B cell (primary cell): ENCODE measurements around the gene ABCD1. TPM values are rescaled to one million over a fixed set of nuclear protein-coding genes. Genes with fewer than 3 reads are reported as not detected.
"Not testable (repeated sequence)": the region's sequence is repeated elsewhere in the genome, so short reads cannot be mapped to it uniquely, and the experiment has no call there.

ENCODE experiments used
- ATAC-seq: fragments of 200-7000 bp; cut with Tn5 transposase; one replicate; pipeline ENCODE4 v1.10.0; 2021; ENCODE audit warnings: low read depth, mild to moderate bottlenecking, moderate number of reproducible peaks, moderate library complexity
- CTCF ChIA-PET: fragments of 350-600 bp; sonication (Branson Sonifier 250); formaldehyde crosslinking; loops from one replicate; lab custom pipeline; 2021; ENCODE audit warnings: antibody characterized with exemption, inconsistent platforms; lab: Charles Lee
- POLR2A ChIA-PET: fragments of 350-600 bp; sonication (Branson Sonifier 250); formaldehyde crosslinking; loops from one replicate; lab custom pipeline; 2021; ENCODE audit warnings: antibody characterized with exemption; lab: Charles Lee
- DNase-seq: peaks from one replicate; pipeline ENCODE4 v3.0.0; 2013
- H2AFZ ChIP-seq: 2 replicates; pipeline ENCODE4 v1.6.1; 2012; ENCODE audit warnings: mild to moderate bottlenecking, low read depth, low read length; ENCODE audit not compliant: insufficient read depth, poor library complexity, severe bottlenecking
- H3K27ac ChIP-seq, 2 donors: 1 replicate in 1 of 2; 2 replicates in 1 of 2; pipeline ENCODE4 v1.5.1; 2012 to 2013; ENCODE audit warnings: low read length in 2 of 2, mild to moderate bottlenecking in 2 of 2, moderate library complexity in 1 of 2
- H3K27me3 ChIP-seq, 4 experiments: fragments of 200-600 bp in 1 of 4; sonication (generic) in 1 of 4; replicated peaks in 1 of 4; 1 replicate in 2 of 4; 2 replicates in 2 of 4; pipeline versions ENCODE4 v1.6.1 to v1.7.0; 2013 to 2016; ENCODE audit warnings: low read length in 3 of 4, mild to moderate bottlenecking in 2 of 4, mixed read lengths in 1 of 4, moderate library complexity in 1 of 4; ENCODE audit not compliant: insufficient read depth in 4 of 4, control insufficient read depth in 3 of 4; ENCODE audit errors: control extremely low read depth in 1 of 4
- H3K36me3 ChIP-seq, 2 experiments: replicated peaks in 1 of 2; 1 replicate in 1 of 2; 2 replicates in 1 of 2; pipeline versions ENCODE4 v1.6.1 to v1.7.1; 2013; ENCODE audit warnings: low read length in 1 of 2; ENCODE audit not compliant: insufficient read depth in 2 of 2, control insufficient read depth in 1 of 2; ENCODE audit errors: control extremely low read depth in 1 of 2, extremely low read depth in 1 of 2
- H3K4me1 ChIP-seq, 2 donors: fragments of 200-600 bp in 1 of 2; sonication (generic) in 1 of 2; 1 replicate in 1 of 2; 2 replicates in 1 of 2; pipeline versions ENCODE4 v1.5.1 to v1.6.1; 2013 to 2017; ENCODE audit warnings: low read length in 2 of 2; ENCODE audit not compliant: control insufficient read depth in 2 of 2, insufficient read depth in 2 of 2
- H3K4me2 ChIP-seq: replicated peaks from 2 replicates; pipeline ENCODE3; 2012; ENCODE audit warnings: mild to moderate bottlenecking, low read depth, low read length; ENCODE audit not compliant: poor library complexity, severe bottlenecking
- H3K4me3 ChIP-seq, 5 experiments: fragments of 200-600 bp in 1 of 5; sonication (generic) in 1 of 5; 1 replicate in 3 of 5; 2 replicates in 2 of 5; pipeline versions ENCODE4 v1.5.1 to v1.7.0; 2011 to 2016; ENCODE audit warnings: low read length in 4 of 5, mild to moderate bottlenecking in 4 of 5, low read depth in 2 of 5, control low read depth in 1 of 5, moderate library complexity in 1 of 5; ENCODE audit not compliant: insufficient read depth in 1 of 5; ENCODE audit errors: control extremely low read depth in 1 of 5, extremely low read depth in 1 of 5
- H3K79me2 ChIP-seq: fragments of 200-600 bp; sonication (generic); one replicate; pipeline ENCODE4 v1.6.0; 2016; ENCODE audit warnings: low read length; ENCODE audit not compliant: control insufficient read depth, insufficient read depth
- H3K9ac ChIP-seq: fragments of 200-600 bp; sonication (generic); 2 replicates; pipeline ENCODE4 v1.6.1; 2017; ENCODE audit warnings: mild to moderate bottlenecking, low read length, moderate library complexity
- H3K9me3 ChIP-seq, 3 donors: one replicate each; pipeline versions ENCODE4 v1.6.1 to v1.7.1; 2013; ENCODE audit warnings: low read length in 2 of 3; ENCODE audit not compliant: control insufficient read depth in 2 of 3, insufficient read depth in 1 of 3; ENCODE audit errors: control extremely low read depth in 1 of 3
- H4K20me1 ChIP-seq: 2 replicates; pipeline ENCODE4 v1.6.0; 2012; ENCODE audit warnings: mild to moderate bottlenecking, low read length; ENCODE audit not compliant: insufficient read depth, control insufficient read depth, poor library complexity, severe bottlenecking
- H3K27ac Mint-ChIP-seq: one replicate; pipeline ENCODE4 v1.8.0; 2021; ENCODE audit warnings: mixed read lengths
- H3K27me3 Mint-ChIP-seq: one replicate; pipeline ENCODE4 v1.8.0; 2021; ENCODE audit warnings: mixed read lengths
- H3K4me1 Mint-ChIP-seq: one replicate; pipeline ENCODE4 v1.8.0; 2021; ENCODE audit warnings: mixed read lengths
- H3K4me3 Mint-ChIP-seq: one replicate; pipeline ENCODE4 v1.8.0; 2021; ENCODE audit warnings: mixed read lengths
- H3K9me3 Mint-ChIP-seq: one replicate; pipeline ENCODE4 v1.8.0; 2022; ENCODE audit warnings: mixed read lengths; ENCODE audit not compliant: insufficient read depth
- EZH2 ChIP-seq: IDR thresholded peaks from 2 replicates; pipeline ENCODE4 v1.6.1; 2012; ENCODE audit warnings: borderline replicate concordance, low read depth, mild to moderate bottlenecking, moderate library complexity, low read length; ENCODE audit not compliant: insufficient read depth, poor library complexity, severe bottlenecking
- WGBS: methylation state at CpG from one replicate; pipeline ENCODE4 v1.1.5; 2013; ENCODE audit warnings: missing lambda C conversion rate; ENCODE audit not compliant: insufficient coverage; 5-methylcytosine and 5-hydroxymethylcytosine counted together
- intact Hi-C: fragments of 100-400 bp; cut with micrococcal nuclease; formaldehyde crosslinking; loops from one replicate; pipeline ENCODE4 v1.10.0; 2022
- polyA plus RNA-seq: library from polyadenylated mRNA; depleted of rRNA; stranded (reverse); fragments of >200 nt; gene quantifications from 2 replicates; pipeline ENCODE4 v1.2.3, GENCODE V29; 2012
- total RNA-seq, 2 donors: library from RNA; stranded (reverse); fragments of 120-200 nt in 1 of 2; gene quantifications; 1 replicate in 1 of 2; 2 replicates in 1 of 2; pipeline versions ENCODE4 v1.2.3 to v1.2.4, GENCODE V29; 2013 to 2022
- TF ChIP-seq, protein P1 (sequence below): fragments of 200-600 bp; IDR thresholded peaks from one replicate; pipeline ENCODE4 v1.8.0; 2022; ENCODE audit warnings: antibody characterized with exemption, mild to moderate bottlenecking

ABCD1 gene
- total and polyA plus RNA-seq, 2 donors (not counting 1 experiment from before 2014, with no cell fraction given) = 9.7 to 12.2 TPM

DNA sequence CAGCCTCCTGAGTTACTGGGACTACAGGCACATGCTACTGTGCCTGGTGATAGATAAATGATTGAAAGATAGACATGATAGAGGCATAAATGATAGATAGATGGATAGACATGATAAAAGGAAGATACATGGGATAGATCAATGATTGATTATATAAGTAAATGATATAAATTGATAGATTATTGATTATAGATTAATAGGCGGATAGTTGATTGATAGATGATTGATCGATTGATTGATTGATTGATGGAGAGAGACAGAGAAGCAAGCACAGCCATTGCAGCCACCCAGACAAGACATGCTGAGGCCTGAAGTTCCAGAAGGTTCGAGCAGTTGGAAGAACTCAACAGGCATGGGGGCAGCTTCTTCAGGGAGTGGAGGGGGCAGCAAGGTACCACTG is 21.7 kb downstream of the ABCD1 start:
- Mint-ChIP-seq H3K27me3 (no peaks in the 10 kb centered on the region), H3K27ac (no peak overlapping the region), H3K4me3 (no peak overlapping the region), H3K4me1 (peaks cover 38% of the 10 kb centered on the region), H3K9me3 (no peaks in the 10 kb centered on the region)
- no peaks in the 10 kb centered on the region for H3K36me3 ChIP-seq
- ATAC-seq = no peak
- ChIA-PET CTCF (no interaction called here), POLR2A (no interaction called here)
- H2AFZ ChIP-seq = no peak overlapping the region
- H3K9ac ChIP-seq = no peak overlapping the region
- H3K79me2 ChIP-seq = no peaks in the 10 kb centered on the region
- intact Hi-C loops = no loop called here
- no peaks in the 10 kb centered on the region for H4K20me1 ChIP-seq
- TF ChIP-seq, protein P1, sequence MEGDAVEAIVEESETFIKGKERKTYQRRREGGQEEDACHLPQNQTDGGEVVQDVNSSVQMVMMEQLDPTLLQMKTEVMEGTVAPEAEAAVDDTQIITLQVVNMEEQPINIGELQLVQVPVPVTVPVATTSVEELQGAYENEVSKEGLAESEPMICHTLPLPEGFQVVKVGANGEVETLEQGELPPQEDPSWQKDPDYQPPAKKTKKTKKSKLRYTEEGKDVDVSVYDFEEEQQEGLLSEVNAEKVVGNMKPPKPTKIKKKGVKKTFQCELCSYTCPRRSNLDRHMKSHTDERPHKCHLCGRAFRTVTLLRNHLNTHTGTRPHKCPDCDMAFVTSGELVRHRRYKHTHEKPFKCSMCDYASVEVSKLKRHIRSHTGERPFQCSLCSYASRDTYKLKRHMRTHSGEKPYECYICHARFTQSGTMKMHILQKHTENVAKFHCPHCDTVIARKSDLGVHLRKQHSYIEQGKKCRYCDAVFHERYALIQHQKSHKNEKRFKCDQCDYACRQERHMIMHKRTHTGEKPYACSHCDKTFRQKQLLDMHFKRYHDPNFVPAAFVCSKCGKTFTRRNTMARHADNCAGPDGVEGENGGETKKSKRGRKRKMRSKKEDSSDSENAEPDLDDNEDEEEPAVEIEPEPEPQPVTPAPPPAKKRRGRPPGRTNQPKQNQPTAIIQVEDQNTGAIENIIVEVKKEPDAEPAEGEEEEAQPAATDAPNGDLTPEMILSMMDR = no peak
- no peak for TF ChIP-seq EZH2
- no peaks in the 10 kb centered on the region for H3K9me3 ChIP-seq
- H3K27me3 ChIP-seq = no peaks in the 10 kb centered on the region
- H3K4me1 ChIP-seq = peaks cover 13 to 49% of the 10 kb centered on the region in 2 donors
- DNase-seq = no peak
- H3K4me2 ChIP-seq = no peak overlapping the region
- WGBS = no CpG with 5 or more reads among the region's 3 CpGs
- no peak overlapping the region for H3K27ac ChIP-seq
- H3K4me3 ChIP-seq = no peak overlapping the region

DNA sequence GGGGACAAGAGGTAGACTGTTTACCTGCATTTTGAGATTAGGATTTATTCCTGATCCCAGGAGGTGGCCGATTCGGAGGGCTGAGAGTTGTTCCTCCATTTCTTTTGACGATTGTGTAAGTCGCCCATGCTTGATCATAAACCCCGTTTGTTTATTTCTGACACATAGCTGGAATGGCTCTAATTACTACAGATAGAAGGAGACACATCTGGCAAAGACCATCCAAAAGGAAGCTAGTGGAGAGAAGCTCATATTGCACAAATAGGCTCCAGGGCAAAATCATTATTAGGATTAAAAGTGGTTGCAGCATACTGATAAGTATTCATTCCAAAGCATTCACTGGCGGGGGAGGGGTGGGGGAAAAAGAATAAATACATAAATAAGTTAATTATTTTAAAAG is 22.3 kb downstream of the ABCD1 start:
- no CpG with 5 or more reads among the region's 6 CpGs for WGBS
- H2AFZ ChIP-seq, H4K20me1 ChIP-seq, H3K9me3 Mint-ChIP-seq, H3K4me3 ChIP-seq, intact Hi-C loops, H3K27me3 ChIP-seq, H3K9ac ChIP-seq, H3K27ac ChIP-seq, H3K79me2 ChIP-seq, POLR2A ChIA-PET, H3K4me2 ChIP-seq, ATAC-seq, DNase-seq, H3K4me3 Mint-ChIP-seq, H3K27me3 Mint-ChIP-seq, H3K9me3 ChIP-seq, CTCF ChIA-PET, H3K36me3 ChIP-seq, H3K27ac Mint-ChIP-seq: not testable (repeated sequence)
- peaks cover 35% of the 10 kb centered on the region for H3K4me1 Mint-ChIP-seq
- peaks cover 13 to 43% of the 10 kb centered on the region in 2 donors for H3K4me1 ChIP-seq

DNA sequence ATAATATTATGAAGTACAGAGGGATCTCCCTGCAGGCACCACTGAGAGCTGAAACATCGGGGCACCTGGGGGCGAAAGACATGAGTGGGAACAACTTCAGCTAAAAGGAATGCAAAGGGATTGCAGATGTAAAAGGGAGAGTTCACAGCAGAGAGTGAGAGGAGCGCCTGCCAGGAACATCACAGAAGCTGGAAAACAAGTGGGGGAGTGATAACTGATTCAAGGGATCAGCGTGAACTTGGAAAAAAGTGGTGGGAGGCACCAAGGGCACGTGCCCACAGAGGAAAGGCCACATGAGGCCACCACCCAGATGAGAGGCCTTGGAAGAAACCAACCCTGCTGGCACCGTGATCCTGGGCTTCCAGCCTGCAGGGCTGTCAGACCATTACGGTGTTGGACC is 24.4 kb downstream of the ABCD1 start:
- POLR2A ChIA-PET = not testable (repeated sequence)

More for the DNA sequence above, 24.4 kb downstream of the ABCD1 start:
- H3K36me3 ChIP-seq, H3K4me3 Mint-ChIP-seq, H2AFZ ChIP-seq, H3K9me3 Mint-ChIP-seq, H4K20me1 ChIP-seq, DNase-seq, intact Hi-C loops, H3K4me2 ChIP-seq, H3K27me3 Mint-ChIP-seq, CTCF ChIA-PET, H3K9ac ChIP-seq, H3K27ac ChIP-seq, H3K79me2 ChIP-seq, H3K27me3 ChIP-seq, H3K4me3 ChIP-seq, ATAC-seq, H3K9me3 ChIP-seq, H3K27ac Mint-ChIP-seq: not testable (repeated sequence)
- H3K4me1 Mint-ChIP-seq = peaks cover 25% of the 10 kb centered on the region
- peaks cover 9 to 24% of the 10 kb centered on the region in 2 donors for H3K4me1 ChIP-seq
- 80% methylated on average over 5 of the region's 7 CpGs for WGBS
